ENCODE results near the gene BCL2L14. TPM values are rescaled to one million over a fixed set of nuclear protein-coding genes. Genes with fewer than 3 reads are reported as not detected.

The BCL2L14 gene
- total RNA-seq, 1 donor from 2014 or later: not detected

DNA sequence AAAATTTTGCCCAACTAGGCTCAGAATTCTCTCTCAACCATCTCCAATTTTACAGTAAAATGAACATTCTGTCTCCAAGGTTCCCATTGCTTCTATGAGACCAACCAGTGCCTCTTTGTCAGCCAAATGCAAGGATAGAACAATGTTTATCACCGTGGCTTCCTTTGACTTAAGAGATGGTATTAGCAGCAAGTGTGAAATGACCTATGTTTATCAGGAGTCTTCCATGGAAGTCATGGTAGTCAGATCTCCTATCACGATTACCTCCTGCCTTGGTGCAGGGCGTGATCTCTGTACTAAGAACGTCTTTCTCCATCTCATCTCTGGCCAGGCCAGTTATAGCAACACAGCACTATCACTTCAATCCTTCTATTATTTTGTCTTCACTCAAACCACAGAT is 6.1 kb upstream of the BCL2L14 start:
- DNase-seq: no peak

DNA sequence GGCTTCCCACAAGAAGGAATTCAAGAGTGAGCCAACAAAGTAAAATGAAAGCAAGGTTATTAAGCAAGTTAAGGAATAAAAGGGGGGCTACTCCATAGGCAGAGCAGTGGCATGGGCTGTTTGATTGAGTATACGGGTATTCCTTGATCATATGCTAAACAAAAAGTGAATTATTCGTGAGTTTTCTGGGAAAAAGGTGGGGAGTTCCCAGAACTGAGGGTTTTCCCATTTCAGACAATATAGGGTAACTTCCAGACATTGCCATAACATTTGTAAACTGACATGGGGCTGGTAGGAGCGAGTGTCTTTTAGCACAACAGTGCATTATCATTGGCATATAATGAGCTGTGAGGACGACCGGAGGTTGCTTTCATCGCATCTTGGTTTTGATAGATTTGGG is 2.0 kb upstream of the BCL2L14 start:
- DNase-seq: no peak

DNA sequence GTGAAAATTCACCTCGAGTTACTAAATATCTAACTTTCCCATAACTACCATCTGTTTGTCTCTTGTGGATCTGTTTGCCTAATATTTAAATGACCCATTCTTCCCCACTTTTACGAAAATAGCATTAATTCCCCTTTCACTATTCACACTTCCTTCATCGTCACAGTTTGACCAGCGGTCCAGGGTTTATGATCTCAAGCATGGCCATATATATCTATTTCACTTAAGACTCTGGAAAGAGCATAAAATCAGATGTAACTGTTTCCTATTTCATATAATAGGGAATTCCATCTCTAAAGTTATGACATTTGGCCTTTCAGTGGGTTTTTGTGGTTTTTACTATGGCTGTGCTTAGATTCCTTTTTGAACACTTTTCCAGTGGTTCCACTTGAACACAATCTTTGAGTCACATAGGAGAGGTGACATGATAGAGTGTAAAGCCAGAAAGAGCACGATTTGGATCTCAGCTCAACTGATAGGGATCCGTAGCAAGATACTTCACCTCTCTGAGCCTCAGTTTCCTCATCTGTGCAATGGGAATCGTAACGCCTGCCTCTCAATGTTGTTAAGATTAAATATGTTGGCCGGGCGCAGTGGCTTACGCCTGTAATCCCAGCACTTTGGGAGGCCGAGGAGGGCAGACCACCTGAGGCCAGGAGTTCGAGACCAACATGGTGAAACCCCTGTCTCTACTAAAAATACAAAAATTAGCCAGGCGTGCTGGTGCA is 754 bp upstream of the BCL2L14 start:
- DNase-seq: no peak

DNA sequence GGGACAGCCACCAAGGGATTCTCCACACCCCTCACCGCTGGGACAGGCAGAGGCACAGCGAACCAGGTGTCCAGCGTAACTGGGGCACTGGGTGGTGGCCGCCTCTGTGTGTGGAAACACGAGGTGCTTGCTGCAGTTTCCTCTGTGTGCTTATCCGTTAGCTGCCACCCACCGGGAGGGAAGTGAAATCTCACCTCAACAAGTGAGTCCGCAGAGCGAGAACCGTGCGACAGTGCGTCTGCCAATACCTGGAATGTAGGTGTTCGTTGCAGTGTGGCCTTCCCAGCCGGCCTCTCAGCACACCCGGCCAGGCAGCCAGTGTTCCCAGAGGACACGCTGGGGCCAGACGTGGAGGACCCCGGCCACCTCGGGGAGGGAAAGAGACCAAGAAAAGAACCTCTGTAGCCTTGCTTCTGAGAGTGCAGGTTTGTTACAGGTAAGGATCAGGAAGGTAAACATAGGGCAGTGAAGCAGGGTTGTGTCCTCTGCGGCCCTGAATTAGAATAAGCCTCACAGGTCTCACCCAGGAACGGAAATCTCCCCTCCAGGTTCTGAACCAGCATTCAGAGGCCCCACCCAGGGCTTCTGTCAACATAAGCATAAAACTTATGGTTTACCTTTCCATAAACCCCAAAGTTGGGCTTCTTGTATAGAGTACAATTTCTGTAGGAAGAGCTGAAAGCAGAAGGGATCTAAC is 1.5 kb downstream of the BCL2L14 start:
- DNase-seq: no peak

DNA sequence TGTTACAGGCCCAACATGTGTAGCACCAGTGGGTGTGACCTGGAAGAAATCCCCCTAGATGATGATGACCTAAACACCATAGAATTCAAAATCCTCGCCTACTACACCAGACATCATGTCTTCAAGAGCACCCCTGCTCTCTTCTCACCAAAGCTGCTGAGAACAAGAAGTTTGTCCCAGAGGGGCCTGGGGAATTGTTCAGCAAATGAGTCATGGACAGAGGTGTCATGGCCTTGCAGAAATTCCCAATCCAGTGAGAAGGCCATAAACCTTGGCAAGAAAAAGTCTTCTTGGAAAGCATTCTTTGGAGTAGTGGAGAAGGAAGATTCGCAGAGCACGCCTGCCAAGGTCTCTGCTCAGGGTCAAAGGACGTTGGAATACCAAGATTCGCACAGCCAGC is 8.6 kb downstream of the BCL2L14 start:
- DNase-seq: peak; percentile 16

DNA sequence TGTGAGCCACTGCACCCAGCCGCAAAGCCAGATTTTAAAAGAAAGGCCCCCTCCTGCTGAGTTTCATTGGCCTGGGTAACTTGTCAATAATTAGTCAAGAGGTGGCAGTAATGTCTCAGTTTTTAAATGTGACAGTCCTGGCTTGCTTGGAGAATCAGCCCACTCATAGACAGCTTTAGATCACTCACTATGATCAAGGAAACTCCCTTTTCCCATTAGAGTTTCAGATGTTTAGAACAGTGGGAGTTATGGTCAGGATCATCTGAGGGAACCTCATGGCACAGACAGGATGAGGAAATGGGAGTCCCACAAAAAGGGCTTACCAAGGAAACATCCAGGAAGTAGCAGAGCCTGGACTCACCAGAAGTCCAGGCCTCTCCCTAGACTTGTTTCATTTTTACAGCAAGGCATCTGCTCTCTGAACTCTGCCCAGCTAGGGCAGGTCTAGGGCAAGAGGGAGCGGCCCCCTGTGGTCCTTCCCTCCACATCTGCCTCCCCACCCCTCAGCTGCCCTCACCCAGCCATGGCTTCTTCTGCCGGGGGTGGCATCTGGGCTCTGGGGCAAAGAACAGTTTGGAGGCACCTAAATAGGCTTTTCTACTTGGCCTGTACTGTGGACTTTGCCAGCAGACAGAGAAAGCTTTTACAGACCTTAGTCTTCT is 11.2 kb downstream of the BCL2L14 start:
- DNase-seq: peak; percentile 79

DNA sequence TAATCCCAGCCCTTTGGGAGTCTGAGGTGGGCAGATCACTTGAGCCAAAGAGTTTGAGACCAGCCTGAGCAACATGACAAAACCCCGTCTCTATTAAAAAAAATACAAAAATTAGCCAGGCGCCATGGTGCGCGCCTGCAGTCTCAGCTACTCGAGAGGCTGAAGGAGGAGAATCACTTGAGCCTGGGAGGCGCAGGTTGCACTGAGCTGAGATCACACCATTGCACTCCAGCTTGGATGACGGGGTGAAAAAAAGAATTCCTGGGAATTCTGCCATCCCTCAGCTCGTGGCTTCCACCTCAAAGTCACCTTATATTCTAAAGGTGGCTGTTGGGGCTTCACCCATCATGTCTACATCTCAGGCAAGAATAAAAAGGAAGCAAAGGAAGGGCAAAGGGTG is 12.9 kb downstream of the BCL2L14 start:
- no peak for DNase-seq

DNA sequence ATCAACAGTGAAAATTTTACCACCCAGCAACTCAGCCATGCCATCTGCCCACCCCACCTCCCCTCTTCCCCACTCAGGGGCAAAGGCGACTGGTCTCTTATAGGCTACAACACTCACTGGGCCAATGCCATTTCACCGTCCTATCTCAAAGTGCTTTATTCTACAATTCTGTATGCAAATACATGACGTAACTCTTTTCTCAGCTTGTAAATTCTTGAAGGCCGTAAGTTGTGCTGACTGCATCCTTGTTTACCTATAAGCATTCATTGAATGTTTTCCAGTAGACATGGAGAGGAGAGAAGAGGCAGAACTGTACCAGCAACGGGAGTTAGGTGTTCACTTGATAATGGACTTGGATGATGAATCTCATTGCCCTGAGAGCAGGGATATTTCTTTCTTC is 15.6 kb downstream of the BCL2L14 start:
- no peak for DNase-seq

DNA sequence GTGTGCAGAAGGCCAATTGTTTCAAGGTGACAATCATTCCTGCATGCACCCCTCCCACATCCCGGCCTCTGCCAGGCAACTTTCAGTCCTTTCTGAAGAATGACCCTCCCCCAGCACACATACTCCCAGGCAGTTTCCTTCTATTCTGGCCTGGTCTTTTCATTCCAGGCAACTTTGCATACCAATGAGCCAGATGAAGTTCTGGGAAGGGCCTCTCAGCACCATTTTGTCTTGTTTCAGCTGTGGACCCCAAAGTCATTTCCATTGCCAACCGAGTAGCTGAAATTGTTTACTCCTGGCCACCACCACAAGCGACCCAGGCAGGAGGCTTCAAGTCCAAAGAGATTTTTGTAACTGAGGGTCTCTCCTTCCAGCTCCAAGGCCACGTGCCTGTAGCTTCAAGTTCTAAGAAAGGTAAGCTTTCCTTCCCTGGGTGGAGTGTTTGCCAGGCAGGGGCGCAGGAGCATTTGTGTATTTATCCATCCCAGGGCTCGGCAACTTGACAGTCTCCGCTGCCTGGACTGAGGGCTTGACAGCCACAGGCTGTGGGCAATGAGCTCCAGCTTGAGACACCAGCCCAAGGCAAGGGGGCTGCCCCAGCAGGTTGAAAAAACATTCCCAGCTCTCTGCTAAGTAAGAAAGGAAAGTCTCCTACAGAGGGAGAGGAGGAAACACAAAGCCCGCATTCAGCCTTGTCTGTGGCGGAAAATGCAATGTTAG is 16.4 kb downstream of the BCL2L14 start:
- no peak for DNase-seq

DNA sequence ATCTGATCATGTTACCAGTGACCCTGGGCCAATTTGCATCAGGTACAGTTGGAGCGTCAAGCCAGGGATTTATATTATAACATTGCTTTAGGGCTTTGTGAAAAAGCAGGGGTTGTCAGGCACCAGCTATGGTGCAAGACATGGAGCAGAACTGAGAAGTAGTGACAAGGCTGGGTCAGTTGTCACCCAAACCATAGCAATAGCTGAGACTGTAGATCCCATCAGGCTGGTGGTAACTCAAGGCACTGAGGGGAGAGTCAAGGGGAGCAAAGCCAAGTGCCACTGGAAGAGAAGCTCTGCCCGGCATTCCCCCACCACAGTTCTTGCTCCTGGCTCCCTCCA is 16.9 kb downstream of the BCL2L14 start:
- no peak for DNase-seq

DNA sequence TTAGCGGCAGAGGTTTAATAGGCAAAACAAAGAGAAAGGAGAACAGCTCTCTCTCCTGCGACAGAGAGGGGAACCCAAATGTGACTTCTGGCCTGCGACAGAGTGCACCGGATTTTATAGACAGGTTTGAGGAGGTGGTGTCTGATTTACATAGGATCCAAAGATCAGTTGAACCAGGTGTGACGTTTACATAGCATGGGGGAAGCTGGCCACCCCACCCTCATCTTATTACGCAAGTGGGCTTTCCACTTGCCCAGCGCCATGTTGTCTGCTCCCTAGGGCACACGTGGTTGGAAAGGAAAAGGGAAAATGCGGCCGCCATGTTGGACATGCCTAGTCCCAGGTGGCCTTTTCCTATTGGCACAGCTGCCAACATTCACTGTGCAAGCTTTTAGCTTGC is 17.4 kb downstream of the BCL2L14 start:
- DNase-seq: no peak

DNA sequence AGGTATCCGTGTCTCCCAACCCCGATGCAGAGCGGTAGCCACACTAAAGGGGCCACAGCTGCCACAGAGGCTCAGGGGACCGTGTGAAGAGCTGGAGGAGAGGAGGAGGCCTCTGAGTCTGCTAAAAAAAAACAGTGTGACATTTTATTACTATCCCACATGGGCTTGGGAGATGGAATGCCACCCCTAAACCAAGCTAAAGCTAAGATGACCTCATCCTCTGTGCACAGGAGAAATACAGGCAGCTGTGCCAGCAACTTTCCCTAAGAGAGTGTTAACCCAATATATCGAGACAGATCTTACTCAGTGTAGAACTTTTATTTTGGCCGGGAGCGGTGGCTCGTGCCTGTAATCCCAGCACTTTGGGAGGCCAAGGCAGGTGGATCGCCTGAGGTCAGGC is 18.0 kb downstream of the BCL2L14 start:
- no peak for DNase-seq

DNA sequence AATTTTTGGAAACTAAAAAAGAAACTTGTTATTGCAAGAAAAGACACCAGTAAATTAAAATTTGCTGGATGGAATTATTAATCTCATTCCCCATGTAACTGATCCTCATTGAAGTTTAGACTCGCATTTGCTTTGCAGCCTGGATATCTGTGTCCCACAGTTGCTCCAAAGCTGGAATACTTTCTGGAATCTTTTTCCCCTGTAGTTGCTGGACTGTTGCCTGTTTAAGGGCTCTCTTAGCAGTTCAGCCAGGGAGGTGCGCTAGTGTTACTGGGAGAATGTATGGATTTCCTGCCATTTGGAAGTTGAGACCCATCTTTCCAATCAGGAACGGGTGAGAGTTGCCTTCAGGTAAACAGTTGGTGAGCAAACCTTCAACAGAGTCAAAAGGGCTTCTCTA is 20.3 kb downstream of the BCL2L14 start:
- DNase-seq: no peak

DNA sequence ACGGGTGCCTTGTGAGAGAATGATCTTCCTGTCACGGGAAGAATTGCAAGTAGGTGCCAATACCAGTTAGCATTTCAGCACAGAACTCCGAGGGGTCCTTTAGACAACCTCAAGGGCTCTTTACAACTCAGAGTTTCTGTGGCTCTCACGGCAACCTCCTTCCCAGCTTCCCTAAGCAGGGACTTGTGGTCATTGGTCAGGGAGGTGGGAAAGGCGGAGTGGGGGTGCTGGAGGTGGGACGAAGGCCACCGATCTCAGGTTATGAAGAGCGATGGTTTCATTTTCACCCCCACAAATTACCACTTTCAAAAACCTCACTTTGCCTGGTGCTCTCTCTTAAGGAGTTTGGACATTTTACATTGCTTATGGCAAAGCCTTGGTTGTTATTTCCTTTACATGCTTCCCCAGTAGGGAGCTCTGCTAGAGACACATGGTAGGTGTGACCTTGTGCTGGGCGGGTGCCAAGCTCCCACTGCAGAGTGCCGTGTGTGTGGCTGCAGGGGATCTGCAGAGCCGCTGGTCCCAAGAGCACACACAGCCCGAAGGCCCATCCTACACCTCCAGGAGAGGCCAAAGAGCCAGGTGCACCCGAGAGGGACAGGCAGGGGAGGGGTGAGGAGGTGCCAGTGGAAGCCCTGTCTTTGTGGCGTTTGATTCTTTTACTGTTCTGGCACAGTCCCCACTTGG is 21.4 kb downstream of the BCL2L14 start:
- DNase-seq: peak; percentile 40

DNA sequence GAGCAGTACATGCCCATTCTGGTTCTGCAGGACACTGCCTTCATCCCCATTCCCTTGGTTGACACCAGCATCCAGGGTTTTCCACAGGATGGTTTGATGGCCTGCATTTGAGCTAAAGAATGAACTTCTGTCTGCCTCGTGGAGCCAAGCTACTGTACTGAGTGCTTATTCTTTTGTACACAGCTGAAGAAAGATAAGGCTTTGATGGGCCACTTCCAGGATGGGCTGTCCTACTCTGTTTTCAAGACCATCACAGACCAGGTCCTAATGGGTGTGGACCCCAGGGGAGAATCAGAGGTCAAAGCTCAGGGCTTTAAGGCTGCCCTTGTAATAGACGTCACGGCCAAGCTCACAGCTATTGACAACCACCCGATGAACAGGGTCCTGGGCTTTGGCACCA is 23.7 kb downstream of the BCL2L14 start:
- DNase-seq: no peak

DNA sequence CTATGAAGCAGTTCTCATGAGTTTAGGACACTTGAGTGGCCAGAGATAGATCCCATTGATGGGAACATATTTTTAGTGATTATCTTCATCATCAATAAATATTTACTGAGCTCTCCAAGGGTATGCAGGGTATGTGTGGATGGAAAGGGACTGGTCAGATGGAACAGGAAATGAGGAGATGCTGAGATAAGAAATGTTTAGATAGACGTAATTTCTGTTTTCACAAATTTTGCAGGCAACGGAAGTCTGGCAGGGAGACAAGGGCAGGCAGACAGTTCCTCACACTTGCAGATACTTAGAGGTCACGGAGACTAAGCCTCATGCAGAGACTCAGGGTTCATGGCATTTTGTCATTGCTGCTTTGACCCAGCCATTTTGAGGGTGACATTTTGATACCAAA is 24.3 kb downstream of the BCL2L14 start:
- DNase-seq: peak; percentile 66

DNA sequence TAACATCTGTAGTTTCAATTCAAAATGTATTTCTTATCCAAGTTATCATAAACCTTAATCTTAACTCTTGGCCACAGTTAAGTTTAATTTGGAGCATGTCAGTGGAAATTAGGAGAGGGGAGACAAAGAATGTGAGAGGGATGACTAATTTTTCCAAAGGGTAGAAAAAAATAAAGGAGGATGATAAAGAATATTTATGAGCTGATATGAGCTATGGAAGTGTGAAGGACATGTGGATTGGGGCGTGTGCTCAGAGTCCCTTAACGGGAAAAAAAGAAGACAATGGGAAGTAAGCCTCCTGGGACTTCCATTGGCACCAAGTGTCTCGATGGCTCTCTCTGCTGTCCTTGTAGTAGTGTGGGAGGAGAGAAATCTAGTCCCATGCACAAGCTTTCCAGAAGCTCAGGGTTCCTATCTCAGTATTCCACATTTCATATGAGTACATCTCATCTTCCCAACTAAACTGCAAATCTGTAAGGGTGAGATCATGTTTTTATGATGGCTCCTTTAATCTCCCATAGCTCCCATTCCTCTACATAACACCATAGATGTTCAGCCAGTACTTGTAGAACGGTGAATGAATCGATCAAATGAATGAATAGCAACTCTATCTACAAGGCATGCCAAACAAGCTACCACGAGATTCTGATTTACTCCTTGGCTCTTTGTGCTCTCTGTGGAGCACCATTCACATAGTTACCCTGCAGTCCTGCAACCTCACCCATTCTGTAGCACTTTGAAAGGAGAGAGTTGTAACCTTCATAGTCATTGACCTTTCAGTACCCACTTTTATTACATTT is 27.4 kb downstream of the BCL2L14 start:
- no peak for DNase-seq

DNA sequence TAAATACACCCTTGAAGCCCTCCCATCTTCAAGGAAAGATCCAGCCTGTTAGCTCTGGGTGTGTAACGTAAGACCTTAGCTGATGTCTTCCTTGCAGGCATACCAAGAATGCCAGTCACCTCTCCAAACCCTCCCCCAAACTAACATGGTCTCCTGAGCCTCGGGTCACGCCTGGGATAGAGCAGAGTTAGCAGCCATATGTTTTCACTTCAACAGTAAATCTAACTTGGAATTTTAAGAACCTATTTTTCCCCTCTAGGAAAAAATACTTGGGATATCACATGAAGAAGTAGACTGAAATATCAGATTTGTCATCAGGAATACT is 27.9 kb downstream of the BCL2L14 start:
- no peak for DNase-seq

DNA sequence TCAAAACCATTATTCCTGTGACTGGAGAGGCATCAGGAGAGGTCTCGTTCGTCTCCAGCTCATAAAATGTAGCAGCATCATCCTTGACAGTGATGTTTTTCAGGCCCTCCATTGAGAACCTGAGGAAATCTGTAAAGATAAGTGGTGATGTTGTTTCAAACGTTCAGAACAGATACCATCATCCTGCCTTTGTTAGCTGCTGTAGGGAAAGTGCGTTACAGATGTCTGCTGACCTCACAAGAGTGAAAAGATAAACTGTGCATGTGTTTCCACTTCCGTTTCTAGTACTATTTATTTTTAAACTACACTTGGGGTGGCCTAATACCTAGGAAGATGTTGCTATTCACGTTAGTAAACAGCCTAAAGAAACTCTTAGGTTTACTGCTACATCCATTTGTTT is 28.4 kb downstream of the BCL2L14 start:
- peak; percentile 75 for DNase-seq

DNA sequence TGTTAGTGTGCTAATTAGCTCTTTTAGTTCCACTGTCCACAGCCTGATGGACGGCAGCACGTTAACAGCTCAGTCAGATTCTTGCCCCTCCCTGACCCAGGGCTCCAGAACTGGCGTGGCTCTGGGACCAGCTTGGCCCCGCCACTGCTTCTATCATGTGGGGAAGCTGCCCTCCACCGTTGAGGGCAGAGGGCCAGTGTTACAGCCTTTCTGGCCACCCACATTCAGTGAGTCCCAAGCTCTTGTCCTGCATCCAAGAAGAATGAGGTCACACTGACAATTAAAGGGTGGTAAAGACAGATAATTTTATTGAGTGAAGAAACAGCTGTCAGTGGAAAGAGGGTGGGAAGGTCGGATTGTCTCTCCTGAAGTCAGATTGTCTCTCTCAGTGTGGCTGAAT is 36.9 kb downstream of the BCL2L14 start:
- DNase-seq: no peak

DNA sequence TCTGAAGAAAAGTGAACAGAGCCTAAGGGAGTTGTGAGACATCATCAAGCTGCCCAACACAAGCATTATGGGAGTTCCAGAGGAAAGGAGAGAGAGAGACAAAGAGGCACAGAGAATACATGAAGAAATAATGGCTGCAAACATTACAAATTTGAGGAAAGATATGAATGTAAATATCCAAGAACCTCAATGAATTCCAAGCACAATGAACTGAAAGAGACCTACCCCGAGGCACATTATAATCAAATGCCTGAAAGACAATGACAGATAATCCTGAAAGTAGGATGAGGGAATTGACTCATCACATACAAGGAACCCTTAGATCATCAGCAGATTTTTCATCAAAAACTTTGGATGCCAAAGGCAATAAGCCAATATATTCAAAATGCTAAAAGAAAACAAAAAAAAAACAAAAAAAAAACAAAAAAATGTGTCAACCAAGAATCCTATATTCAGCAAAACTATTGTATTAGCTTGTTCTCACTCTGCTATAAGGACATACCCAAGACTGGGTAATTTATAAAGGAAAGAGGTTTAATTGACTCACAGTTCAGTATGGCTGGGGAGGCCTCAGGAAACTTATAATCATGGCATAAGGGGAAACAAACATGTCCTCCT is 37.8 kb downstream of the BCL2L14 start:
- no peak for DNase-seq
